HL-60 (cell line): ENCODE results near the gene WNK1.

ENCODE experiments used
- DNase-seq, 2 experiments: peaks; one replicate each; pipeline ENCODE4 v3.0.0-alpha.2; 2010 to 2020; ENCODE audit warnings: low read depth in 1 of 2, low spot score in 1 of 2
- H3K27ac ChIP-seq: fragments of 250-450 bp; sonication (Bioruptor Pico); replicated peaks from 2 replicates; pipeline ENCODE4 v1.5.1; 2020; ENCODE audit warnings: mild to moderate bottlenecking, moderate library complexity
- H3K27me3 ChIP-seq: fragments of 250-450 bp; sonication (Bioruptor Pico); 2 replicates; pipeline ENCODE4 v1.5.1; 2021; ENCODE audit warnings: mild to moderate bottlenecking, moderate library complexity; ENCODE audit not compliant: insufficient read depth, poor library complexity, severe bottlenecking
- H3K4me3 ChIP-seq: replicated peaks from 2 replicates; pipeline ENCODE4 v1.5.1; 2011; ENCODE audit warnings: mild to moderate bottlenecking, control low read depth, low read length; ENCODE audit not compliant: insufficient read depth
- CTCF ChIP-seq: IDR thresholded peaks from one replicate; pipeline ENCODE4 v1.5.1; 2011; ENCODE audit warnings: low read length, control low read depth, inconsistent platforms; ENCODE audit not compliant: insufficient read depth
- GABPA ChIP-seq: IDR thresholded peaks from 2 replicates; pipeline ENCODE4 v1.6.1; 2012; ENCODE audit warnings: low read depth
- POLR2AphosphoS5 ChIP-seq: IDR thresholded peaks from 2 replicates; pipeline ENCODE4 v1.6.1; 2012; ENCODE audit warnings: low read depth
- REST ChIP-seq: IDR thresholded peaks from 2 replicates; pipeline ENCODE4 v1.6.1; 2012; ENCODE audit warnings: low read depth; ENCODE audit not compliant: insufficient replicate concordance
- SPI1 ChIP-seq: IDR thresholded peaks from 2 replicates; pipeline ENCODE4 v1.6.1; 2012; ENCODE audit warnings: low read depth, mild to moderate bottlenecking, borderline replicate concordance

WNK1 gene

GRCh38 chr12:761256-761655 lies 8.9 kb downstream of the WNK1 start:
- Histone ChIP-seq H3K27ac (no peak overlapping the region), H3K4me3 (no peak overlapping the region), H3K27me3 (no peaks in the 10 kb centered on the region)
- no peak for DNase-seq
- no peak for TF ChIP-seq REST
- TF ChIP-seq CTCF = no peak
- no peak for TF ChIP-seq POLR2AphosphoS5
- TF ChIP-seq GABPA = no peak
- TF ChIP-seq SPI1 = no peak

GRCh38 chr12:765840-766239 lies 13.5 kb downstream of the WNK1 start:
- TF ChIP-seq POLR2AphosphoS5 = no peak
- TF ChIP-seq REST = no peak
- no peak for TF ChIP-seq CTCF
- TF ChIP-seq SPI1 = no peak
- no peak for TF ChIP-seq GABPA
- no peak for DNase-seq
- H3K27me3 ChIP-seq = no peaks in the 10 kb centered on the region
- H3K4me3 ChIP-seq = no peak overlapping the region
- no peak overlapping the region for H3K27ac ChIP-seq

- no peaks in the 10 kb centered on the region for H3K27me3 ChIP-seq
- DNase-seq = no peak
- no peak for TF ChIP-seq SPI1
- TF ChIP-seq GABPA = no peak
- TF ChIP-seq REST = no peak
- no peak for TF ChIP-seq CTCF
- TF ChIP-seq POLR2AphosphoS5 = no peak
- no peak overlapping the region for H3K4me3 ChIP-seq
- H3K27ac ChIP-seq = no peak overlapping the region
These were observed 16.1 kb downstream of the WNK1 start for GRCh38 chr12:768434-768833.
